Thoracic aorta (tissue), 2 donors: ENCODE measurements around the gene RIMS4. TPM values are rescaled to one million over a fixed set of nuclear protein-coding genes. Genes with fewer than 3 reads are reported as not detected.

ENCODE experiments used
- ATAC-seq: fragments of 150-250 bp; one replicate; pipeline ENCODE4 v1.8.0; 2017; ENCODE audit warnings: low read depth; ENCODE audit not compliant: insufficient number of reproducible peaks, low FRiP score
- DNase-seq: peaks from one replicate; pipeline ENCODE4 v3.0.0-alpha.2; 2020; ENCODE audit warnings: low spot score
- H3K27ac ChIP-seq, 2 donors: fragments of 200-600 bp; sonication (generic); 1 replicate in 1 of 2; 2 replicates in 1 of 2; pipeline ENCODE4 v1.5.1; 2016; ENCODE audit warnings: mild to moderate bottlenecking in 2 of 2, moderate library complexity in 2 of 2
- H3K27me3 ChIP-seq: fragments of 200-600 bp; sonication (generic); replicated peaks from 2 replicates; pipeline ENCODE4 v1.6.0; 2016; ENCODE audit warnings: mild to moderate bottlenecking; ENCODE audit not compliant: insufficient read depth
- H3K36me3 ChIP-seq: fragments of 200-600 bp; sonication (generic); one replicate; pipeline ENCODE4 v1.5.1; 2016
- H3K4me1 ChIP-seq, 2 donors: fragments of 200-600 bp; sonication (generic); 1 replicate in 1 of 2; 2 replicates in 1 of 2; pipeline versions ENCODE4 v1.5.1 to v1.6.0; 2016; ENCODE audit warnings: low read depth in 2 of 2, mild to moderate bottlenecking in 1 of 2; ENCODE audit not compliant: control insufficient read depth in 1 of 2
- H3K4me3 ChIP-seq: fragments of 200-600 bp; sonication (generic); 2 replicates; pipeline ENCODE4 v1.5.1; 2016; ENCODE audit warnings: mild to moderate bottlenecking
- H3K9me3 ChIP-seq: fragments of 200-600 bp; sonication (generic); 2 replicates; pipeline ENCODE4 v1.5.1; 2016
- total RNA-seq, 2 donors: library from RNA; depleted of rRNA; stranded (reverse); fragments of >200 nt; gene quantifications; one replicate each; pipeline versions ENCODE4 v1.1.0 to v1.2.3, GENCODE V29; 2016
- TF ChIP-seq, protein P1 (sequence below): fragments of 200-600 bp; sonication (generic); IDR thresholded peaks from one replicate; pipeline ENCODE4 v1.5.1; 2019; ENCODE audit warnings: antibody characterized with exemption

RIMS4 gene
- total RNA-seq, 2 donors from 2014 or later = 2.4 to 13.5 TPM

DNA sequence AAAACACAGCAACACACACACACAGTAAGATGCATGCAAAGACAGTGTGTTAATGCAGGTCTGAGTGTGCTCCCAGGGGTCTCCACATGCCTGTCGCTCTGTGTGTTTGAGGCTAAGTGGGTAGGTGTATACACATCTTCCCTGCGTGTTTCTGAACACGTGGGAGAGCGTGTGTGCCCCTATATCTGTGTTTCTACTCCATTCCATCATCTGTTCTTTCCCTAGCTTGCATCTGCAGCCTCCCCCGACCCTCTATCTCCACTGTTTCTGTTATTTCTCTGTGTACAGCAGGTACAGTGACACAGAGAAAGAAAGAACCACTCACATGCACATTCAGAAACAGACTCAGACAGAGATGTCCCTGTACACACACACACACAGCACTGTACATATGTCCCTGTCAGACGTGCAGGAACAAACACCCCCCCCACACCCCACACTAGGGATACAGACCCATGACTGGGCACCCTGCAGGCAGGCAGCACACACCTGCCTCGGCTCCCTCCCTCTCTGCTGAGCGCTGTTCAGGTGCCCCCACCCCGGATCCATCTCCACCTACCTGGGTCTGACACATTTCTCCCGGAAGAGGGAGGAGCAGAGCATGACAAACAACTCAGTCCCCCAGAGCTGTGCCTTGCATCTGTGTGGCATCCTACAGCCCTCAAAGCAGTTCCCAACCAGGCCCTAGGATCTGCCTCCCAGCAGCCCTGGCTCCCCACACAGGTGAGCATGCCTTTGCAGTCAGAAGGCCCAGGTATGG lies 37.1 kb downstream of the RIMS4 start:
- ATAC-seq (no peak), DNase-seq (no peak)
- Histone ChIP-seq H3K27me3 (no peaks in the 10 kb centered on the region), H3K27ac (no peak overlapping the region), H3K36me3 (no peaks in the 10 kb centered on the region), H3K4me3 (no peak overlapping the region), H3K9me3 (no peaks in the 10 kb centered on the region), H3K4me1 (no peaks in the 10 kb centered on the region)
- TF ChIP-seq, protein P1, sequence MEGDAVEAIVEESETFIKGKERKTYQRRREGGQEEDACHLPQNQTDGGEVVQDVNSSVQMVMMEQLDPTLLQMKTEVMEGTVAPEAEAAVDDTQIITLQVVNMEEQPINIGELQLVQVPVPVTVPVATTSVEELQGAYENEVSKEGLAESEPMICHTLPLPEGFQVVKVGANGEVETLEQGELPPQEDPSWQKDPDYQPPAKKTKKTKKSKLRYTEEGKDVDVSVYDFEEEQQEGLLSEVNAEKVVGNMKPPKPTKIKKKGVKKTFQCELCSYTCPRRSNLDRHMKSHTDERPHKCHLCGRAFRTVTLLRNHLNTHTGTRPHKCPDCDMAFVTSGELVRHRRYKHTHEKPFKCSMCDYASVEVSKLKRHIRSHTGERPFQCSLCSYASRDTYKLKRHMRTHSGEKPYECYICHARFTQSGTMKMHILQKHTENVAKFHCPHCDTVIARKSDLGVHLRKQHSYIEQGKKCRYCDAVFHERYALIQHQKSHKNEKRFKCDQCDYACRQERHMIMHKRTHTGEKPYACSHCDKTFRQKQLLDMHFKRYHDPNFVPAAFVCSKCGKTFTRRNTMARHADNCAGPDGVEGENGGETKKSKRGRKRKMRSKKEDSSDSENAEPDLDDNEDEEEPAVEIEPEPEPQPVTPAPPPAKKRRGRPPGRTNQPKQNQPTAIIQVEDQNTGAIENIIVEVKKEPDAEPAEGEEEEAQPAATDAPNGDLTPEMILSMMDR = no peak

DNA sequence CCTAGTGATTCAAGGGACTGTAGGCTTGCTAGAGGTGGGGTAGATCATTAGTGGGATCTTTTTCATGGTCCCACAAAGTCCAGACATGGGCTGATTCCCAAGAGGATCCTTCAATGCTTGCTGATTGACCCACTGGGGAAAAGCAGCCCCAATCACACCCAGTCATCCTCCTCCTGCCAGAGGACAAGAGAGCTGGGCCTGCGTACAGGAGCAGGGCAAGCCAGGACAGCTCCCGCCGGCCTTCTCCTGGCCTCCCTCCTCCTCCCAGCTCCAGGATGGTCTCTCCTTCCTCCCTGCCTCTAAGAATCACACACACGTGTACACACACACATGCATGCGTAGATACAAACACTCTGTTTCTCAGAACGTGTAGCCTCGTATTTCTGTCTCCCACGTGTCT lies 37.7 kb downstream of the RIMS4 start:
- no peak for ATAC-seq
- TF ChIP-seq, protein P1 = no peak
- H3K9me3 ChIP-seq = no peaks in the 10 kb centered on the region
- H3K27ac ChIP-seq = no peak overlapping the region
- no peaks in the 10 kb centered on the region for H3K36me3 ChIP-seq
- H3K4me3 ChIP-seq = no peak overlapping the region
- DNase-seq = no peak
- H3K27me3 ChIP-seq = no peaks in the 10 kb centered on the region
- no peaks in the 10 kb centered on the region for H3K4me1 ChIP-seq

DNA sequence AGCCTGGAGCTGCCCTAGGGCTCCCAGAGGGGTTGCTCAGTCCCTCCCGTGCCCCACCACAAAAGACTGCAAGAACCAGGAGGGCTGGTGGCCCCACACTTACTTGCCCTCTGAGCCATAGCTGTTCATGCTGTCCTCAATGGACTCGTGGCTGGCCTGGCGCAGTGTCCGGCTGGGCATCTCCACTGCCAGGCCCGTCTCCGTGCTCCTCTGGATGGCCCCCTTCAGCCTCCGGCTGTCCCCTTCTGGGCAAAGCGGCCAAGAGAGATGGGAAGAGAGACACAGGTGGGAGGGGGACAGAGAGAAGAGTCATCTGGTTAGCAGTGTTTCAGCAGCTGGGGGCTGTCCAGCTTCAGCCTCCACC lies 39.2 kb downstream of the RIMS4 start:
- no peaks in the 10 kb centered on the region for H3K36me3 ChIP-seq
- TF ChIP-seq, protein P1 = no peak
- no peak for ATAC-seq

DNA sequence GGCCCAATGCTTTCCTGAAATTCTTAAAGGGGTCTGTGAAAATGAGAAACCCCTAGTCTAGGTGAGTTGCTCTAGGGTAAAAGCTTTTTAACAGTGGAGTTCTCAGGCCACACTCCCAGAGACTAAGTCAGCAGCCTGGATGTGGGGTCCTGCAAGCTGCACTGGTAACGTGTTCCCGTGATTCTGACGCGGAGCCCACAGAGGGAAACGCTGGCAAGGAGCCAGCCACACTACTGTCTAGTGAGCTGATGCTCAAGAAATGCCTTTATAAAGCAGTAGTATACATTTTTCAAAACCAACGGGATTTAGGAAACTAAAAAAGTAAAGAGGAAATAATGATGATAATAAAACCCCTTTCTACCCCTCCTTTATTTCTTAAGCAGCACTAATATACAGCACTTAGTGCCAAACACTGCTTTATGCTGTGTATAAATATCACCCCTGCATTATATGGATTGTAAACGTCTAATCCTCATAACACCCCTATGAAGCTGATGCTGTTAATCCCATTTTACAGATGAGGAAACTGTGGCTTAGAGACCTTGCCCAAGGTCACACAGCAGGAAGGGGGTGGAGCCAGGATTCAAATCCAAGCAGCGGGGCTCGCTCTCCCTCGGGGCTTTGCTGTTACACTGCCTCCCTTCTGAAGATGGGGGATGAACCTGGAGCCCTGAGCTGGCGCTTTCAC lies 39.7 kb downstream of the RIMS4 start:
- Histone ChIP-seq H3K36me3 (no peaks in the 10 kb centered on the region), H3K4me1 (no peaks in the 10 kb centered on the region), H3K27me3 (no peaks in the 10 kb centered on the region), H3K9me3 (no peaks in the 10 kb centered on the region), H3K27ac (no peak overlapping the region), H3K4me3 (no peak overlapping the region)
- no peak for ATAC-seq
- DNase-seq = no peak
- TF ChIP-seq, protein P1 = no peak

More for the DNA sequence above, 39.2 kb downstream of the RIMS4 start:
- H3K27ac ChIP-seq = no peak overlapping the region
- H3K4me1 ChIP-seq = no peaks in the 10 kb centered on the region
- DNase-seq = no peak
- no peaks in the 10 kb centered on the region for H3K27me3 ChIP-seq
- H3K4me3 ChIP-seq = no peak overlapping the region
- H3K9me3 ChIP-seq = no peaks in the 10 kb centered on the region

DNA sequence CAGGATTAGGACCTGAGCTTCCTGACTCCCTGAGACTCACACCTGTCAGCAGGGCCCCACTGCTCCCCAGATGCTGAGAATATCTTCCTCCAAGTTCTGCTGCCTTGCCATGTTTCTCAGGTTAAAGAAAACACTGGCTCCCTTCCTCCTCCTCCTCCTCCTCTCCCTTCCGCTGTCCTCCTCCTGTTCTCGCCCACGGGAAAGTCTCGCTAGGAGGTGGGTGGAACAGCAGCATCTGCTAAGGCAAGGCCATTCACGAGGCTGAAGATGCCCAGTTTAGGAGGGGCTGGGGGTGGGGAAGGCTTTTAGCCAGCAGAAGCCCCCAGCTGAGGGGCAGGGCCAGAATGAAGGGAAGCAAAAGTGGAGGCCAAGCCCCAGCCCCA lies 40.9 kb downstream of the RIMS4 start:
- H3K27me3 ChIP-seq = no peaks in the 10 kb centered on the region
- no peaks in the 10 kb centered on the region for H3K9me3 ChIP-seq
- no peak for ATAC-seq
- H3K4me1 ChIP-seq = no peaks in the 10 kb centered on the region
- H3K27ac ChIP-seq = no peak overlapping the region
- no peak for DNase-seq
- H3K4me3 ChIP-seq = no peak overlapping the region
- TF ChIP-seq, protein P1 = no peak
- no peaks in the 10 kb centered on the region for H3K36me3 ChIP-seq
